Fibroblast of skin of left quadriceps (primary cell): ENCODE data around the gene FCHO1.
A peak's percentile ranks its signal among the peaks of the same experiment; 100 is the strongest.
"Not testable (repeated sequence)": the region's sequence is repeated elsewhere in the genome, so short reads cannot be mapped to it uniquely, and the experiment has no call there.

Experiments
- DNase-seq, 2 experiments: peaks; one replicate each; pipeline ENCODE4 v3.0.0-alpha.2; 2013; ENCODE audit warnings: low read depth in 2 of 2

FCHO1 gene

DNA sequence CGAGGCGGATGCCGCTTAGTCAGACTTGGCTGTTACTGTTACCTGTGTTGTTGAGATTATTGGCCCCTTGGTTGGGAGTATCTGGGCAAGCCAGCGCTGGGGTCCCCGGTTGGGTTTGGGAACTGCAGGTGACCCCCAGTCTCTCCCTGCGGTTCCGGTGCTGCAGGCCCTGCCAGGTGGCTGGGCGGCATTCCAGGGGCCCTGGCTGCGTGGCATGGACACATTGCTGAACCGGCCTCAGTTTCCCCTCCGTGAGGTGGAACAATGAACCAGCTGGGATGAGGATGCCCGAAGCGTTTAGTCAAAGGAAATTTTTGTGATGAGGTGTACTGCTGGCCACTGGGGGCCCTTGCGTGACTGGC lies 44.2 kb downstream of the FCHO1 start:
- DNase-seq: no peak

DNA sequence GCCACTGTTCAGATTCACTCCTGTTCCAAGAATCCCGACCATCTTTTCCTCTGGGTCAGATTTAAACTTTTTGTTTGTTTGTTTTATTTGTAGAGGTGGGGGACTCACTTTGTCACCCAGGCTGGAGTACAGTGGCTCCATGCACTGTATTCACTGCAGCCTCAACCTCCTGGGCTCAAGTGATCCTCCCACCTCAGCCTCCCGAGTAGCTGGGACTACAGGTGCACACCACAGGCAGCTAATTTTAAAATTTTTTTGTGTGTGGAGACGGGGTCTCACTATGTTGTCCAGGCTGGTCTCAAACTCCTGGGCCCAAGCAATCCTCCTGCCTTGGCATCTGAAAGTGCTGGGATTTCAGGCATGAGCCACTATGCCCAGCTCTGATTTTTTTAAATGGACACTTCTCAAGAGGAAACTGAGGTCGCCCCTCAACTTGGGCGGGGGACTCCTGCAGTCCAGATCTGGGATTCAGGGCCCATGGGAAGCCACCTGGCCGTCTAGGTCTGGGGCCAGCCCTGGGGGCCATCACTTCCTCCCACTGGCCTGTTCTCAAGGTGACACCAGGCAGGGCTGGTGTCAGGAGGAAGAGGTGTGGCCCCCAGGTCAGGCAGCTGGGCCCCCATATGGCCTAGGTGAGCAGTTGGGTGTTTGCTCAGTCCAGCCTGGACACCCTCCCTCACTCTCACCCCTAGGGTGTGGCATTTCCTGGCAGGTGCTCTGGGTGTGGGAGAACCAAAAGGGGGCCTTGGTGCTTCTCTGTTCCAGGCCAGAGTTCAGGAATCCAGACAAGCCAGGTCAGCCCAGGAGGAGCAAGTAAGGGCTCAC lies 44.9 kb downstream of the FCHO1 start:
- no peak for DNase-seq

DNA sequence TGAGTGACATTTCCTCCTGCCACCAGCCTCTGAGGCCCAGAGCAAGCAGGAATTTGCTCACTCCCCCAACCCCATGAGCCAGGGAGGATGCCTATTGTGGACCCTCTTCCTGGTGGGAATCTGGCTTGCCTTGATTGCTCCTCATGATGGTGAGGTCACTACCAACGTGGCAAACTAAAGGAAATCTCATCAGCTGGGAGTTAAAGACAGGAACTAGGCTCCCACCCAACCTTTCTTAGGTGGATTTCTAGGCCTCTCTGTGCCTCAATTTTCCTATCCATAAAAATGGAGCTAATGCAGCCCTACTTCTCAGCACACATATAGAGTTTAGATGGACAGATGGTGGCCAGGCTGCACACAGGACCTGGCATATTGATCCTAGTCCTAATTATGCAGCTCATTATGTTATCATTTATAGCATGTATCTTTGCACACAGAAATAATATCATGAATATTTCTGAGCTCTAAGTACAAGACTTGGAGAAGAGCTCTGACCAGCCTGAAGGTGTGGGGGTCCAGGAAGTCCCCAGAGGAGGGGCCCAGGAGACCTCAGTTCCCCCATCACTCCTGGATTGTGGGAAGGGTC lies 45.7 kb downstream of the FCHO1 start:
- DNase-seq: no peak

DNA sequence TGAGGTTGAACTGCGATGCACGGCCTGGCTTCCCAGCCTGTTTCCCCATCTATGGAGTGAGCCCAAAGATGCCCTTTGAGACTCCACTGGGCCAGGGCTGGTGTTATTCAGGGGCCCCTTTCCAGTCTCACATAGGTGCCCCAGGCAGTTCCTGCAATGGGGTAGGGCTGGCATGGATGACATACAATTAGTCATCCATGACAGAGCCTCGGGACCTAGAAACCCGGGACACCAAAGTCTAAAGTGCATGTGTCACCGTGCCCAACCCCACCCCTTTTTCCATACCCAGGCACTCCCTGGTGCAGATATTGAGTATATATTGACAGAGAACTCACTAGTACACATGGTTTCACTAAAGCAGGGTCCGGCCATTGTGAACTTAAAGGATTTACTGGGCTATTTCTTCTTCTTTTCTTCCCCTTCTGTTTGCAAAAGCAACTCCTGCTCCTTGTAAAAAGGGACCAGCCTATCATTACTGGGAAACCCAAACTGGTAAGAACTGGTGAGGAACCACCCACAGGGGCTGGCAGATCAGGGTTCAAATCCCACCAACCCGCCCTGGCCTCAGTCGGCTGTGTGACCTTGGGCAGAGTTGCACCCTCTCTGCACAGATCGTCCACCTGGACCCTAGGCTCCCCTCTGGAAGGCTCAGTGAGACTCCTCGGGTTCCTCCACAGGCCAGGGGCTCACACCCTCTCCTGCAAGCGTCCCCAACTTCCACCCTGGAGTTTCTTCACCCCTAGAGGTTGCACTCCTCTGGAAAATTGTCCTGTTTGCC lies 46.3 kb downstream of the FCHO1 start:
- DNase-seq: no peak

DNA sequence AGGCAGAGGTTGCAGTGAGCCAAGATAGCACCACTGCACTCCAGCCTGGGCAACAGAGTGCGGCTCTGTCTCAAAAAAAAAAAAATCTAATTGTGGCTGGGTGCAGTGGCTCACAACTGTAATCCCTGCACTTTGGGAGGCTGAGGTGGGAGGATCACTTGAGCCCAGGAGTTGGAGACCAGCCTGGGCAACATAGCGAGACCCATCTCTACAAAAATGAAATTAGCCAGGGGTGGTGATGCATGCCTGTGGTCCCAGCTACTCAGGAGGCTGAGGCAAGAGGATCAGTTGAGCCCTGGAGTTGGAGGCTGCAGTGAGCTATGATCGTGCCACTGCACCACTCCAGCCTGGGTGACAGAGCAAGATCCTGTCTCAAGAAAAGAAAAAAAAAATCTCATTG lies 47.3 kb downstream of the FCHO1 start:
- DNase-seq: not testable (repeated sequence)

DNA sequence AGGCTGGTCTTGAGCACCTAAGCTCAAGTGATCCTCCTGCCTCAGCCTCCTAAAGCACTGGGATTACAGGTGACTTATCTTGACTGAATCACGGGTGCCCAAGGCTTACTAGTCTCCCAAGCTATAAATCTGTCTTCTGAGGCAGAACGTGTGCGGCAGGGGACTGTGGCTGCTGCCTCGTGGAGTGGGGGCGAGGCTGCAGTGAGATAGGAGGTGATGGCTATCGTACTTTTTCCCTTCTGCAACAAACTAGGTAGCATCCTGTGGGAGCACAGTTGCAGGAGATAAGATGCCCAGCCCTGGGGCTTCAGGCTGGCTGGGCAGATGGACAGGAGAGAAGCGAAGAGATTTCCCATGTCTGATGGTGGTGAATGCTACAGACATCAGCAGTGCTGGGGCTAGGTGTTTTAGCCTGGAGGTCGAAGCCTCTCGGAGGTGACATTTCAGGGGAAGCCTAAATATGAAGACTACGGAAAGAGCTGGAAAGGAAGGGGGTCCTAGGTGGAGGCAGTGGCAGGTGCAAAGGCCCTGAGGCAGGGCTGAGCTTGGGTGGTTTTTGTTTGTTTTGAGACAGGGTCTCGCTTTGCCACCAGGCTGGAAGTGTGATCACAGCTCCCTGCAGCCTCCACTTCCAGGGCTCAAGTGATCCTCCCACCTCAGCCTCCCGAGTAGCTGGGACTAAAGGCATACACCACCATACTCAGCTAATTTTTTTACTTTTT lies 51.0 kb downstream of the FCHO1 start:
- DNase-seq: no peak

DNA sequence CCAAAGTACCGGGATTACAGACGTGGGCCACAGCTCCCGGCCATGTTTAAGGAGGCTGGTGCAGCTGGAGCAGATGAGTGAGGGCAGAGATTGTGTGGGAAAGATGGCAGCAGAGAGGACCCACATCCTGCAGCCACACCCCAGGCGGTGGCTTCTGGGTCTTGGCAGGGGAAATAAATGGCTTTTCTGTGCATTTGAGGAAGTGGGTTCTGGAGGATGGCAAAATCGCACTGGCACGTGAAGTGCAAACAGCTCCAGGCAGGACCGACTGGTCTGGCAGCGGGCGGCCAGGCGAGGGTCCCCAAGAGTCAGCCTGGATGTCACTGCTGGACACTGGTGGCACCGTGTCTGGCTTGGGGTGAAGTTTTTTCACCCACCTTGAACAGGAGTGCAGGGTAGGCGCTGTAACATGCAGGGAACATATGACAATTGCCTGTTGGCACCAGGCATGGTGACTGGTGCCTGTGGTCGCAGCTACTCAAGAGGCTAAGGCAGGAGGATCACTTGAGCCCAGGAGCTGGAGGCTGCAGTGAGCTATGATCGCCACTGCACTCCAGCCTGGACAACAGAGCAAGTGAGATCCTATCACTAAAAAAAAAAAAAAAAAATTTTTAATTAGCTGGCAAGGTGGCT lies 52.1 kb downstream of the FCHO1 start:
- DNase-seq: no peak

DNA sequence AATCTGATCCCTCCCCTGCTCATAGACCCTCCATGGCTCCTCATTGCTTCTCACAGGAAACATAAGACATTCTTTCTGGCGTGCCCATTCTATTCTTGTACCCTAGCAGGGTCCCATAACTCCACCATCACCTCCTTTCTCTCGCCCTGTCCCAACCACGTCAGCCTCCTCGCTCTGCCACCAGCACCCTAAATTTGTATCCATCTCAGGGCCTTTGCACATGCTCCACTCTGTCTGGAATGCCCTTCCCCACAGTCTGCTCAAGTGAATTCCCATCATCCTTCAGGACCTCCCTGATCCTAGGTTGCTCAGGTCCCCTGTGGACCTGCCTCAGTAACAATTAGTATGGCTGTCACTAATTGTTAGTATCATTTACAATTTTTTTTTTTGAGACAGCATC lies 54.1 kb downstream of the FCHO1 start:
- no peak for DNase-seq

DNA sequence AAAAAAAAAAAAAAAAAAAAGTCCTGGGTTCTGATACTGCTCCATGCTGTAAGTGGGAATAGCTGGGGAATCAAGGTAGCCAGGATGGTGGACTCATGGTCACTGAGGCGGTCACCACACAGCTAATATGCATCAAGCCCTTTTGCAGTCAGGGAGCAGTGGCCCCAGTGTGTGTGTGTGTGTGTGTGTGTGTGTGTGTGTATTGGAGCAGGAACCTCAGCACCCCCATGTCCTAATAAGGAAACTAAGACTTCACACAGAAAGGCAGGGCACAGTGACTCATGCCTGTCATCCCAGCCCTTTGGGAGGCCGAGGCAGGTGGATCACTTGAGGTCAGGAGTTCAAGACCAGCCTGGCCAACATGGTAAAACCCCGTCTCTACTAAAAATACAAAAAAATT lies 55.7 kb downstream of the FCHO1 start:
- DNase-seq: no peak

DNA sequence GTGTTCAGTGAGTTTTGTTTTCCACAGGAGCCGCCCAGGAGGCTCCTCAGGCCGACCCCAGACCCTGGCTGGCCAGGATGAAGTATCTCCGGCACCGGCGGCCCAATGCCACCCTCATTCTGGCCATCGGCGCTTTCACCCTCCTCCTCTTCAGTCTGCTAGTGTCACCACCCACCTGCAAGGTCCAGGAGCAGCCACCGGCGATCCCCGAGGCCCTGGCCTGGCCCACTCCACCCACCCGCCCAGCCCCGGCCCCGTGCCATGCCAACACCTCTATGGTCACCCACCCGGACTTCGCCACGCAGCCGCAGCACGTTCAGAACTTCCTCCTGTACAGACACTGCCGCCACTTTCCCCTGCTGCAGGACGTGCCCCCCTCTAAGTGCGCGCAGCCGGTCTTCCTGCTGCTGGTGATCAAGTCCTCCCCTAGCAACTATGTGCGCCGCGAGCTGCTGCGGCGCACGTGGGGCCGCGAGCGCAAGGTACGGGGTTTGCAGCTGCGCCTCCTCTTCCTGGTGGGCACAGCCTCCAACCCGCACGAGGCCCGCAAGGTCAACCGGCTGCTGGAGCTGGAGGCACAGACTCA lies 56.5 kb downstream of the FCHO1 start:
- DNase-seq: no peak

DNA sequence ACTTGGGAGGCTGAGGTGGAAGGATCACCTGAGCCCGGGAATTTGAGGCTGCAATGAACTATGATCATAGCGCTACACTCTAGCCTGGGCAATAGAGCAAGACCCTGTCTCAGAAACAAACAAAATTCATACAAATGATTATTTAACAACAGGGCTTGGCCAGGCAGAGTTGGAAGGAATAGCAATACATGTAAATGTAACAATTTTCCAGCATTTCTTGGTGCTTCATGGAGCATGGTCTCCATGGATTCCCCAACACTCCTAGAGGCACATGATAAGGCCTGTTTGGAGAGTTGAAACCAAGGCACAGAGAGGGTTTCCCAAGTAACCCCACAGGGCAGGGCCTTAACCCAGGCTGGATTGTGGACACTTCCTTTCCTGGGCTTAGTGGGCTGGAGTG lies 59.8 kb downstream of the FCHO1 start:
- DNase-seq: no peak

DNA sequence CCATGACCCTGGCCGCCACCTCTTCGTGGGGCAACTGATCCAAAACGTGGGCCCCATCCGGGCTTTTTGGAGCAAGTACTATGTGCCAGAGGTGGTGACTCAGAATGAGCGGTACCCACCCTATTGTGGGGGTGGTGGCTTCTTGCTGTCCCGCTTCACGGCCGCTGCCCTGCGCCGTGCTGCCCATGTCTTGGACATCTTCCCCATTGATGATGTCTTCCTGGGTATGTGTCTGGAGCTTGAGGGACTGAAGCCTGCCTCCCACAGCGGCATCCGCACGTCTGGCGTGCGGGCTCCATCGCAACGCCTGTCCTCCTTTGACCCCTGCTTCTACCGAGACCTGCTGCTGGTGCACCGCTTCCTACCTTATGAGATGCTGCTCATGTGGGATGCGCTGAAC lies 60.4 kb downstream of the FCHO1 start:
- DNase-seq: no peak

DNA sequence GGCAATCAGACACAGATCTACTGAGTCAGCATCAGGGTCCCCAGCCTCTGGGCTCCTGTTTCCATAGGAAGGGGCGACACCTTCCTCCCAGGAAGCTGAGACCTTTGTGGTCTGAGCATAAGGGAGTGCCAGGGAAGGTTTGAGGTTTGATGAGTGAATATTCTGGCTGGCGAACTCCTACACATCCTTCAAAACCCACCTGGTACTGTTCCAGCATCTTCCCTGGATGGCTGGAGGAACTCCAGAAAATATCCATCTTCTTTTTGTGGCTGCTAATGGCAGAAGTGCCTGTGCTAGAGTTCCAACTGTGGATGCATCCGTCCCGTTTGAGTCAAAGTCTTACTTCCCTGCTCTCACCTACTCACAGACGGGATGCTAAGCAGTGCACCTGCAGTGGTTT lies 60.8 kb downstream of the FCHO1 start:
- no peak for DNase-seq

DNA sequence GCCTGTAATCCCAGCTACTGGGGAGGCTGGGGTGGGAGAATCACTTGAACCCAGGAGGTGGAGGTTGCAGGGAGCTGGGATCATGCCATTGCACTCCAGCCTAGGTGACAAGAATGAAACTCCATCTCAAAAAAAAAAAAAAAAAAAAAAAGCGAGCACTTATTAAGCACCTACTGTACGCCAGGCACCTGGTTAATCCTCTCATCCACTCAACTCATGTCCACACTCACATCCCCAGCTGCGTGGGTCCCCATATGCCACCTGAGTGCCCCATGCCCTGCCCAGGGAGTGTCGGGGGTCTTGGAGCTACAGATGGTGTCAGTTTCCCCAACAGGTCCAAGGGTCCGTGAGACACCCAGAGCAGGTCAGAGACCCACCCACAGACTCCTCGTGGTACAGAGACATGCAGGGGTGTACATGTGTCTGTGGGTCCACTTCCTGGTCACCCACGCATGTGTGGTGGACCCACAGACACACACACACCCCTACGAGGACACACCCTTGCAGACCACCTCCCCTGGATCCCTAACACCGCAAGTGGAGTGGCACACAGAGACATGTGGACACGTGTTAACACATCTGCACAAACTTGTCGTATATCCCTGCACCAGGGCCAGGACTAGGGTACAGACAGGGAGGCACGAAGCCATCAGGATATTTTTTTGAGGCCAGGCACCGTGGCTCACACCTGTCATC lies 66.5 kb downstream of the FCHO1 start:
- DNase-seq: no peak

DNA sequence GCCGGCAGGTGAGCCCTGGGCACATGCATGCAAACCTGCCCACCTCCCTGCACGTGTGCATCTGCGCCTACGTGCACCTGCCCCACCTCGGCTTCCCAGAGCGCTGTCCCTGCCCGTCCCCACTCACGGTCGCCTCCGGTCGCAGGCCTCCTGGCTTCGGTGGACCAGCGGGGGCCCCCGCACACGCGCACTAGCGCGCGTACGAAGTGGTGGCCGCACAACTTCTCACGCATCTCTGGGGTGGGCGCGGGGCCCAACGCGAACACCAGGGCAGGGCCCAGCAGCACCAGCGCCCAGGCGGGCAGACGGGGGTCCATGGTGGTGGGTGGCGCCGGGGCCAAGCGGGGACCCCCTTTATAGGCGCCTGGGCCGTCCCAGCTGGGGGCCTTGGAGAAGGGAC lies 69.9 kb downstream of the FCHO1 start, which contains the start of gene INSL3:
Gene INSL3, minus strand, starts transcription at position 330 of the 400 bp plus-strand sequence. Its CDS starts 13 bp downstream, at position 317.
- no peak for DNase-seq

DNA sequence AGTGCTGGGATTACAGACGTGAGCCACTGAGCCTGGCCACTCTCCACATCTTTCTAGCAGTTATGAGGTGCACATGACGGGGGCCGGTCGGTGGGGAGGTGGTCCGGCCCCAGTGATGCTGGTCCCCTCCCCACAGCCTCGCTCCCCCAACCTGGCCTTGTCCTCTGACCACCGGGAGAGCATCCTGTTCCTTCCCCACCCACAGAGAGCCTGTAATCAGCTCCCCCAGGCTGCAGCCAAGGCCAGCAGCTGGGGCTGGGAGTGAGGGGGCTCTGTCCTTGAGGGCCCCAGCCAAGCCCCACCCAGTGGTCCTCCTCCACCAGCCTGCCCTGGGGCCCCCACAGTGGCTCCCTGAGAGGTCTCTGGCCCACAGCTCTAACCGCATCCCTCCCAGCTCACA lies 73.1 kb downstream of the FCHO1 start:
- DNase-seq: no peak

DNA sequence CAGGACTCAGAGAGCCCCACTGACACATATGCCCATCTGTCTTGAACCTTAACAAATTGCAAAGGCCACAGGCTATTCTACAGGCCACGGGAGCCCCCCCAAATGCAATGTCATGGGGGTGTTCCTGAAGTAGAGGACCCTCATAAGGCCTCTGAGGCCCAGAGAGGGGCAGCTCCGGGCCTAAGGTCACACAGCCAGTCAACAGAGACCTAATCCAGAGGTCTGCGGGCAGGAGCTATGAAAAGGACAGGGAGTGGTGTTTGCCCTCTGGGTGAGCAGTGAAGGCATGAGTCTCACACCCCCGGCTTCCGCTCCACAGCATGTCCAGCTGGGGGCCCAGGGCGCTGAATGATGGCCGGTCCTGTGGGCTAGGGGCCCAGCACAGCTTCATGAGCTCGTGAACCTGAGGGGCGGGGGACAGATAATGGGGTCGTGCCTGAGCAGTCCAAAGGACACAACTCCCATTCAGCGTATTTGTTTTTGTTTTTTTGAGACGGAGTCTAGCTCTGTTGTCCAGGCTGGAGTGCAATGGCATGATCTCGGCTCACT lies 75.3 kb downstream of the FCHO1 start:
- DNase-seq: no peak

DNA sequence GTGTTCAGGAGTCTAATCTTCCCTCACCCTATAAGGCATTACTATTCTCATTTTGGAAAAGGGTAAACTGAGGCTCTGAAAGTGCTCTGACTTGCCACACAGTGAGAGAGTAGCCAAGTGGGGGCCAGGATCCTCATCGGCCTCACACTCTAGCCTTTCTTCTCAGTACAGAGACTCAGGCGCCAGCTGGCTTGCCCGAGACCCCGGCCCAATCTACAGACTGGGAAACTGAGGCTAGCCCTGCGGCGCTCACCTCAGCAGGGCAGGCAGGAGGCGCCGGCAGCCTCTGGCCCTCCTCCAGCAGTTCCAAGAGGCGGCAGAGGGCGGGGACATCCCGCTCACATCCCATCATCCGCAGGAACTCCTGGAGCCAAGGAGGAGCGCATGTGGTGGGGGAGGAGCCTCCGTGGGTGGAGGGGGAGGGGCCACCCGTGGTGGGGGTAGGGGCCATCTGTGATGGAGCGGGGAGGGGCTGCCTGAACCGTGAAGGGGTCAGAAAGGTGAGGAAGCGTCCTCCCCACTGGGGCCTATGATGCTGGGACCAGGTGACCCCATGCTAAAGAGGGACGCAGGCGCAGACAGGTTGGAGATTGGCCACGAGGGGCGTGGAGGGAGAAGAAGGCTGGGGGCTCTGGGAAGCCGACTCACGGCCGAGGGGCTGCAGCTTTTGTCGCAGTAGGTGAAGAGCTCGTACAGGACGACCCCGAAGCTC lies 78.7 kb downstream of the FCHO1 start:
- peak in 1 of 2 experiments; percentile 27 for DNase-seq

DNA sequence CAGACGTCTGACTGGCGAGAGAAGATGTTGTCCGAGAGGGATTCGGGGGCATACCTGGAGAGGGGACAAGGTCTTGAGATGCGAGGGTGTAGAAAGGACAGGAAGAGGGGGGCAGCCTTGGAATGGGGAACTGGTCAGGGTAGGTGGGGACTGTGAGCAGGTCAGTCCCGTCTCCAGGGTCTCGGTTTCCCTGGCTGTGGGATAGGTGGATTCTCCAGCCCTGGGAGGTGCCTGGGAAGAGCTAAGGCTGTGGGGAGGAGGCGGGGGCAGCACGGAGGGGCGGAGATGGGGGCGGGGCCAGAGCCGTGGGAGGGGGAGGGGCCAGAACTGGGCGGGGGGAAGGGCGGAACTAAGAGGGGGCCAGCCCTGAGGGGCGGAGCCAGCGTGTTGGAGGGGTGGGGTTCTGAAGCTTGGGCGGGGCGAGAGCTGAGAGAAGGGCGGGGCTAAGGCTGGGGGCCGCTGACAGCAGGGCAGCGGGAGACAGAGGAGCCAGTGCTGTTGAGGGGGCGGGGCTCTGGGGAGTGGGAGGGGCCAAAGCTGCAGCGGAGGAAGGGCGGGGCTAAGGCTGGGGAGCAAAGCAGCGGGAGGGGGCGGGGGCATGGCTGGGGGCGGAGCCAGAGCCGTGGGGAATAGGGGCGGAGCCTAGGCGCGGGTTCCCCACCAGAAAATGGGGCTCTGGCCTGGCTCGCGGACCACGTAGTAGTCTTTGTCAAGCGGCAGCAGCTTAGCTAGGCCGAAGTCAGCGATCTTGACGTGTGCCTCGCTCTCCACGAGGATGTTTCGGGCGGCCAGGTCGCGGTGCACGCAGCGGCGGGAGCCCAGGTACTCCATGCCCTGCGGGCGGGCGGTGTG lies 79.5 kb downstream of the FCHO1 start:
- peak; percentile 63 to 66 for DNase-seq
